ENCODE measurements around the gene PRELID3B.
"Not testable (repeated sequence)": the region's sequence is repeated elsewhere in the genome, so short reads cannot be mapped to it uniquely, and the experiment has no call there.

The PRELID3B gene

DNA sequence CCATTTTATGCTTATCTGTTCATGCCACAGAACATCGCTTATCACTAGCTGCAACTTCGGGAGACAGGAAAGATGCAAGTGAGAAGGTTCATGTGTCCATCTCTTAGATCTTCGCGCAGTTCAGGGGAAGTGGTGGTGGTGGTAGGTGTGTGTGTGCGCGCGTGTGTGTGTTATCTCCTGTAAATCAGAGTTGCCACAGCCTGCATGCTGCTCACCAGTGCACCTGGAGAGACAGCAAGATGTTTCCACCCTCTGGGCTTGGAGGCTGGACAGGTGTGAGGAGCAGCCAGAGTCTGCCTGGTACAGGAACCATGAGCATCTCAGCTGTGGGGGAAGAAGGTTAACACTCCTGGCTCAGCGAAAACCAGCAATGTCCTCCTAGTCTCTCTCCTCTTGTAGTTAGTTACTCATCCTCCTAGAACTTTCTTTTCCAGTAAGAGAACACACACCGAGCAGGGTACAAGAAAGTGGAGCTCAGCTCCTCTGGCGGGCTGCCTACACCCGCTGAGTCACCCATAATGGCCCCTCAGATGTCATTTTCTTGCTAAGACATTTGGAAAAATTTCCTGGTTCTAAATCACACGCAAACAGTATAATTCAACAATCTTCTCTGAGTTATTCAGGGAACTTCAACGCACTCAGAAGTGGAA, 28.5 kb downstream of the PRELID3B start:
- DNase-seq: no peak
- intact Hi-C loops (cut with DNase I): no loop called here

DNA sequence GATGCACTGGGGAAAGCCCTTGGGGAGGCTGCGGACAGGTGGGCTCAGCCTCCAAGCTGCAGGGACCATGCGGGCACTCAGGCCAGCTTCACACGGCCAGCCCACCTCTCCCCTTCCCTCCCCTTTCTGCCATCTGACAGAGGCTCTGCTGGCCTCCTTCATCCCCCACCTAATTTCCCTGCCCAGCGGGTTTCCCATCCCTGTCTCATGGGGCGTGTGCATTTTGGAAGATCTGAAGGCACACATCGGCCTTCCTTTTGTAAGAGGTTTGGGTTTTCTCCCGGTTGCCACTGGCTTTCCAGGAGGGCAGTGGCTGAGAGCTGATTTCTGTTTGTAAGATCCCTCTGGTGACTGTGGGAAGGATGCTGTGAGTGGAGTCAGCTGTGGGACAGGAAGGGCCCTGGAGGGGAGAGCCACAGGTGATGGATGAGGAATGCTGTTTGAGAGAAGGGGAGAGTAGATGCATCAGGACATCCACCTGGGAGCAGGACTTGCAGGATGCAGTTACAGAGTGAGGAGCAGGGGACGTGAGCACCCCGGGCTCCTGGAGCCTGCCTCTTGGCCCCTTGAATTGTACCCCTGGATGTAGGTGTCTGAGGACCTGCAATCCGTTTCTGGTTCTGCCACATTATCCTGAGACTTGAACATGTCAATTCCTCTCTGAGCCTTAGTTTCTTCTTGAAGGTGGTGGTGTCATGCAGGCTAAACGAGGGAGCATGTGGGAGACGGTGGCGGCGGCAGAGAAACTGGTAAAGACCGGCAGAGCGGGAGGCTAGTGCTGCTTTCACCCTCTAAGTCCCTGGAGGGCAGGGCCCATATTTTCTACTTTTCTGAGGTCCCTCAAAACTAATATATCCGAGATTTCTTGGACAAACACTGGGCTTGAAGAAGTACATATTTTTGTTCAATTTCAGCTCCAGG, 29.3 kb downstream of the PRELID3B start:
- intact Hi-C loops (cut with DNase I): no loop called here
- peak in 1 of 10 donors; percentile 51 for DNase-seq

DNA sequence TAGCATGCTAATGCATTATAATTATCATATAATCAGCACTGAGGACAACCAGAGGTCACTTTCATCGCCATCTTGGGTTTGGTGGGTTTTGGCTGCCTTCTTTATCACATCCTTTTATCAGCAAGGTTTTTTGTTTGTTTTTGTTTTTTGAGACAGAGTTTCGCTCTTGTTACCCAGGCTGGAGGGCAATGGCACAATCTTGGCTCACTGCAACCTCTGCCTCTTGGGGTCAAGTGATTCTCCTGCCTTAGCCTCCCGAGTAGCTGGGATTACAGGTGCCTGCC, 30.8 kb downstream of the PRELID3B start:
- intact Hi-C loops (cut with DNase I); DNase-seq: not testable (repeated sequence)

DNA sequence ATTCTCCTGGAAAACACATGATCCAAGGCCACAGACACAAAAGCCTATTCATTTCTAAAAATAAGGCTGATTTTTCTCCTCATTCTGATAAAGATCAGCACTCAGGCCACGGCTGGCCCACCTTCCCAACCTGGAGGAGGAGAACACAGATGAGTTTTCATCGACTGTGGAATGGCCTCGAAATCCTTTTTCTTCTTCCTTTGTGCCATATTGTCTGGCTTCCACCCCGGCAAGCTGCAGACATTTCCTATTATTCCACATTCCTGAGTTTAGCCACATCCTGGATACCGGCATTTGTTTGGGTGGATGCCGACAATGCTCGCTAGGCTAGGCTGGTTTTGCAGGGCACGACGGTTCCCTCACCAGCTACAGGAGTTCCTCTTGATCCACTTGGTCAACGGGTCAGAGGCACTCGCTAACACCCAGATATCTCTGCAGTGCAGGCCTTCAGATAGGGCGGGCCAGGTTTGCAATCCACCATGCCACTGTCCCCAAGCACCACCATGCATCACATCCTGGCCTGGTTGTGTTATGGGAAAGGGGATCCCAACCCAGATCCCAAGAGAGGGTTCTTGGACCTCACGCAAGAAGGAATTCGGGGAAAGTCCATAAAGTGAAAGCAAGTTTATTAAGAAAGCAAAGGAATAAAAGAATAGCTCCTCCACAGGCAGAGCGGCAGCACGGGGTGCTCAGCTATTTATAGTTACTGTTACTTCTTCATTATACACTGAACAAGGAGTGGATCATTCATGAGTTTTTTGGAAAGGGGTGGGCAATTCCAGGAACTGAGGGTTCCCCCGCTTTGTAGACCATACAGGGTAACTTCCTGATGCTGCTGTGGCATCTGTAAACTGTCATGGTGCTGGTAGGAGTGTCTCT, 31.4 kb downstream of the PRELID3B start:
- intact Hi-C loops (cut with DNase I): no loop called here
- DNase-seq: peak in 1 of 10 donors; percentile 81

DNA sequence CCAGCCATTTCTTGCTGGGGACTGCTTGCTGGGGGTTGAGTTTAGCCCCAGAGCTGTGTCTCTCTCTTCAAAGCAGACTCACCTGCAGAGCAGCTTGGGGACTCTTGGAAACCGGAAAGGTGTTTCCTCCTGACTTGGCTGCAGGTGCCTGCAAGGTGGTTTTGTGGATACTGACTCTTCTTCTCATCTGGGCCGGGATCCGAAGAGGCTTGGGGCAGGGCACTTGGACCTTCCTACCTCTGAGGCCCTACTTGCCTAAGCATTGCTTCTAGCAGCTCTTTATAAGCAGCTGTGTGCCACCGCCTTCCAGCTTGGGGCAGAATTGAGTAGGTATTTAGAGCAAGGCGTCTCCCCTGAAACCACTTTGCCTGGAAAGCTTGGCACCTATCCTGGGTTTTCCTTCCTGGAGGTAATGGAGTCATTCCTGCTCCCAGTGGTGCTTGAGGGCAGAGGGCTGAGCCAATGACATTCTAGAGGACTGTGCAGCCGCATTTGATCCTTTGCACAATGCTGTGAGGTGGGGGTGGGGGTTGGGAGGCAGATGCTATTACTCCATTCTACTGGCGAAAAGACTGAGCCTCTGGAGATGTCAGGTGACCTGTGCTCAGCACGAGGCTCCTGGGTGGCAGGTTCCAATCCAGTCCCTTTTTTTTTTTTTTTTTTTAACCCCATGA, 32.1 kb downstream of the PRELID3B start:
- peak in 1 of 10 donors; percentile 47 for DNase-seq
- intact Hi-C loops (cut with DNase I): no loop called here

DNA sequence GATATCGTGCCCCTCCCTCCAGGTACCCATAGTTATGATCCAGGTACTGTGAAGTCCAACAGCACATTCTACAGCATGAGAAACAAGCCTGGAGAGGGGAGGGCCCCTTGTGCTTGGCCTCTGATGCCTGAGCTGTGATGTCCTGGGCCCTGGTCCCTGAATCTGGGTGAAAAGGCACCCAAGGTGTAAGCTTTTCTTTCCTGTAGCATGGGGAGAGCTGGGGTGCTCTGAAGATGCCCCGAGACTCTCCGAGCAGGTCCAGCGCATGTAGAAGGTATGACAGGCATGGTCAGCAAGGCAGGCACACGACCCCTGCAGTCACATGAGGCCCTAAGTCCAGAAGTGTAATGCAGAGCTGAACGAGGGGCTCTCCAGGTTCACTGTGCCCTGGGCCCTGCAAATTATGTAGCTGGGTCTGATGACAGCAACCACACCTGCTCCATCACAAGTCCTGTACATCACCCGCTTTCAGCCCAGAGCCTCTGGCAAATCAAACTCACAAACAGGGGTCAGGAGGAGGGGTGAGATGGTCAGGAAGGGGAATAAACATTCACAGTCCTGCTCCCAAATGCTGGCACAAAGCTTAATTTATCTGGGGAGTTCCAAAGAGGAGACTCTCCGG, 33.8 kb downstream of the PRELID3B start:
- DNase-seq: no peak
- intact Hi-C loops (cut with DNase I): no loop called here

DNA sequence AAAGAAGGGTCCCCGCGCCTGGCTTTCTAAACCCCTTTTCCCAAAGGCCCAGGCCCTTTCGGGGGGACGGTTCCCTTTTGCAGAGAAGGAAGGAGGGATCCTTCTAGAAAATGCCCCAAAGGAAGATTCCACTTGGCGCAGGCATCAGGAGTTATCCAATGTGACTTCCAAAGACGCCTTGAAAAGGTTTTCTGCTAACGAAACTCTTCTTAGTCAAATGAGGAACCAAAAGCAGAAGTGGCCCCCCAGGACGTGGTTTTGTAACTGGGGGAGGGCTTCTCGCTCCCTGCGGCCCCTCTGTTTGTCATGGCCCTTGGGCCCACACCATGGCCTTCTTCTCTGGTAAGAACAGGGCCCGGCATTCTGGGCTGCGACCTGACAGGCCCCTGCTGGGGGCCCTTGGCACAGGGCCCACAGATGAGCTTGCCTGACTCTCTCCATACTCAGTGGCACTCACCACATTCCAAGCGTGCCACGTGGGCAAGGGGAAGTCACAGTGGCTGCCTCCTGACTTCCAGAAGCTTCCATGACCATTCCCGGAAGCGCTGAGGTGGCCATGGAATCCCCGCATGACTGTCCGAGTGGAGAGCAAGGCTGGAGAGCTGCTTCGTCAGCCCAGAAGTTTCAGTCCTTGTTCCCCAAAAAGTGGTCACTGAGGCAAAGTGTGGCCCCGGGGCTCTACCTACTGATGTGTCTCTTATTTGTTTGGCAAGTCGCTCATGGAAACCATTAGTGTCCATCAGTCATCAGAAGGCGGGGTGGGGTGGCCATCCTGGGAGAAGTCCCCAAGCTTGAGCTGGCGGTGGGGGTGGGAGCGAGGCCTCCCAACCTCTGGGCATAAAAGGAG, 34.7 kb downstream of the PRELID3B start:
- intact Hi-C loops (cut with DNase I): no loop called here
- DNase-seq: peak in 2 of 10 donors; percentile 82

DNA sequence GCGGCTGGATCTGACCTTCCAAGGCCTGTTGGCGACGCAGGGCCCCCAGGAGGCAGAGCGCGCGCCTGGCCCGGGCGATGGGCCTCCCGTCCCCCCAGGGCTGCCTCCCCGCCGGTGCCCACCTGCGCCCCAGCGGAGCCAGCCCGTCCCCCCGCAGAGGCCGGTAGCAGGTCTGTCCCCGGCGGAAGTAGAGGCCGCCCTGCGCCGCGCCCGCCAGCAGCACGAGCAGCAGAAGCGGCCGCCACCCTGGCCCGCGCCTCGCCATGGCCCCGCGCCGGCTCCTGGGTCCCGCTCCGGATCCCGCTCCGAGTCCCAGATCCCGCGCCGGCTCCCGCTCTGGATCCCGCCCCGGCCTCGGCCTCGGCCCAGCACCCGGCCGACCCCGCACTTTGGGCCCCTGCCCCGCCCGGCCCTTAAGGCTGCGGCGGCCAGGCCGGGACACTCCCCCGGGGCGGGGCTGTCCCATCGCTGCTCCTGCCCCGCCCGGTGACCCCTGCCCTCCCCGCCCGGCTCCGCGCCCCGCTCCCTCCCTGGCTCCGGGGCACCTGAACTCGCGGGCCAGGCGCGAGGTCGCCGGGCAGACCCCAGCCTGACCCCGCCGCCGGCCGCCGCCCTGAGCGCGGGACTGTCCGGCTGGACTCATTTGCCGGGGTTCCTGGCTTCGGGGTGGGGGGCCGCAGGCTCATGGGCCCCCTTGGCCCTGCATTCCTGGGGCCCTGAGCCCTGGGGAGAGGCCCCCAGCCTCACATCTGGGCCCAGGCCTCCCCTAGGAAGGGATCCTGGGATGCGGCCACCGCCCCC, 35.5 kb downstream of the PRELID3B start, which contains the start of gene CTSZ:
Gene CTSZ (minus strand): TSS at position 391 of the 801 bp plus-strand sequence. CDS start 126 bp downstream, at position 265.
- intact Hi-C loops (cut with DNase I): no loop called here
- DNase-seq: peak in 4 of 10 donors; percentile 38 to 86 (median 81)

DNA sequence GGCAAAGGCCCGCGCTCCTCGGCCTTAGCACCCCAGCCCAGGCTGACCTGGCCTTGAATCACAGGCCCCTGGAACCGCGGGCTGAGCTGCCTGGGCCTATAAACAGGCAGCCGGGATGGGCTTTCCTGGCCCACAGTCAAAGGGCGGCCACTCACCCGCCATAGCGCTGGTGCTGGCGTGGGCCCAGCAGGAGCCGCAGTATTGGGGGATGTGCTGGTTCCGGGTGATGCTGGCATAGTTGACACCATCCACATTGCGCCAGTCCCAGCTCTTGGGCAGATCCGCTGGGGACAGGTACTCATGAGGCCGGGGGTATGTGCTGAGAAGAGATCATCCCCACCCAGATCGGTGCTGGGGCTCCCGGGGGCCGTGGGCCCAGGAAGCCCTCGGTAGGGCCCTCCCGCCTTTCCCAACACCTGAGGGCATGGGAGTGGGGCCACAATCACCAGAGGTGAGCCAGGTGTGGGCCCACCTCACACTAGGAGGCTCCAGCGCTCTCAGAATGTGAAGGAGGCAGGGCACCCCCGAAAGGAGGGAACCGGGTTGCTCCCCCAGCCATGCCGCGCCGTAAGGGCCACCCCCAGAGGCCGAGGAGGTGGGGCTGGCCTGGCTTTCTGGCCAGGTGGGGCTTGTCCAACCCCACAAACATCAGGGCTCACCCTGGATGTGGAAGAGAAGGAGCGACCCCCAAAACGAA, 36.3 kb downstream of the PRELID3B start:
- peak in 1 of 10 donors; percentile 77 for DNase-seq
- intact Hi-C loops (cut with DNase I): no loop called here

DNA sequence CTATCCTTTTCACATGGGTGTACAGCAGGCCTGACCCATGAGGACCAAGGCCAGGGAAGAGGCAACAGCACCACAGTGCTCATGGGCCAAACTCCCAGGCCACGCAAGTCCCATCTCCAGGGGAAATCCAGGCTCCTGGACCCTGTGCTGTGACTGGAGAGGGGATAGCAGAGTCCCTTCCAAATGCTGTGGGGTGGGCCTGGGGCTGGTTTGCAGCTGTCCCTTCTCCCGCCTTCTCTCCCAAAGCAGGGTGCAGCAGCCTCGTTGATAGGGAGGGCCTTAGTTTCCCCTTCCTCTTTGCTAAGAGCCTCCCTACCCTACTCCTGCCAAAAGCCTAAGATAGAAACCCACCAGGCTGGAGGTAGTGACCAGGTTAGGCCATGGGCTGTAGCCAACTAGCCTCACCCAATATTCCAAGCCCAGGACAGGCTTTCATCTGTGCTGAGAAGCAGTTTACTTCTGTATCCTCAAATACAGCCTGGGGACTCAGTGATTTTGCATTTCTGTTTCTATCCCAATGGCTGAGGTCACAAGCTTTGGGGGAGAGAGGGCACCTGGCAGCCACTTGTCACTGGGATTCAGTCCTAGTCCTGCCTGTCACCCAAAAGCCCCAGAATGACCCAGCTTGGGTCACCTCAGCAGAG, 36.9 kb downstream of the PRELID3B start:
- intact Hi-C loops (cut with DNase I): no loop called here
- peak in 1 of 10 donors; percentile 55 for DNase-seq

DNA sequence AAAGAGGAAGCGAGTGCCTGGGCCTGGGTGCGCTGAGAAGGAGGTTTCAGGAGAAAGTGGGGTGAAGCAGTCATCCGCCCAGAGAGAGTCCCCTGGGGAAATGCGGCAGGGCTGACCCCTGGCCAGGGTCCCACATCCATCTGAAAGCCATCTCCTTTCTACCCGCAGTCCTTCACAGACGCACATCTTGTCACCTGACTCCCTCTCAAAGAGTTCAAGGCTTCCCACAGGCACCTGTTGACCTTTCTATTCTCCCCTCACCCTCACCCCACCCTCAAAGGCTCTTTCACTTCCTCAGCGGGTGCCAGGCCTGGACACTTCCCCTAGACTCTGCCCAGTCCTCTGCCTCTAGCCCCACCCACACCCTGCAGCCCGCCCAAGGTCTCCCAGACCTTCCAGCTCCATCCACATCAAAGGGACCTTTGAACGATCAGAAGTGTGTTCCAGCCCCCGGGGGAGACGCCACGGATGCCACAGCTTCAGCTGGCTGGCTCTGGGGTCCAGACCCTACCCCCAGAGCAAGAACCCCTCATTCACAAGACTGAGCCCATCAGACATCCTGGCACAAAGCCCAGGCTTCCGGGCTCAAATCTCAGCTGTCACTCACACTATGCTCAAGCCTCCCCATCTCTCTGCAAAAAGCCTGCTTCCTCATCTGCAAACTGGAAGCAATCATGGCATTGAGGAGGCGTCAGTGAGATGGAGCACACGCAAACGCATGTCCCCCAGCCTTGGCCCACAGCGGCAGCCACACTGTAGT, 37.6 kb downstream of the PRELID3B start:
- DNase-seq: peak in 1 of 10 donors; percentile 85
- intact Hi-C loops (cut with DNase I): no loop called here

DNA sequence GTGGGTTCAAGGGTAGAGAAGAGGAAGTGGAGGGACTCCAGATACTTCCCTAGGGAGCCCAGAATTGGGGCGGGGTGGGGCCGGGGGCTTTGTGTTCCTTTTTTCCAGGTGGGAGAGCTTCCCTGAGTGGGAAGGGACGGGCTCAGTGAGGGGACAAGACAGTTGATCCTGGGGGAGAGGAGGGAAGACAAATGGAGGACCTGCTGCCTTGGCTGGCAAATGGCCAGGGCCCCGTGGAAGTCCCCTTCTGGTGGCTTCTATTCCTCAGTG, 38.2 kb downstream of the PRELID3B start:
- intact Hi-C loops (cut with DNase I): no loop called here

DNA sequence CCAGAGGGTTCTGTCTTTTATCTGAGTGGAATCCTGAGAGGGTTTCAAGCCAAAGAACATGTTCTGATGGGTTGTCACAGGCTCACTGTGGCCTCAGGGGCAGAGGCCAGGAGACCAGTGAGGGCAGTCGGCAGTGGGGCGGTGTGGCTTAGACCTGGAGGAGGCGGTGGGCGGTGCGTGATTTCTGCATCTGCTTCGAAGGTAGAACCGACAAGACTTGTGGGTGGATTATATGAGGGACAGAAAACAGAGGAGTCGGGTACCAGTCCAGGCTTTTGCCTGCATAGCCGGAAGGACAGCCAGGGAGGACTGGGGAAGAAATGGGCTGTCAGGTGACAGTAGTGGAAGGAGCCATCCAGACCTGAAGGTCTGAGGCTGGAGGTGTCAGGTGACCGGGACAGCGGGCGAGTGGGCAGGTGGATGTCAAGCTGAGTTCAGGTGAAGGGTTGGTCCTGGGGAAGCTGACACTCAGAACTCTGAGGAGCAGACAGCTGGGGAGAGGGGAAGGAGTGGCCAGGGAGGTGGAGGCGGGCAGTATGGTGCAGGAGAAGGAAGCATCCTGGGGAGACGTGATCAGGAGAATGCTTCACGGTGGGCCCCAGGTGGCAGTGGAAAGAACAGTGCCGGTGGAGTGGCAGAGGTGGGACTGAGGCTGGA, 38.6 kb downstream of the PRELID3B start:
- intact Hi-C loops (cut with DNase I): no loop called here

More for the DNA sequence above, 38.2 kb downstream of the PRELID3B start:
- peak in 2 of 10 donors; percentile 36 to 56 for DNase-seq

DNA sequence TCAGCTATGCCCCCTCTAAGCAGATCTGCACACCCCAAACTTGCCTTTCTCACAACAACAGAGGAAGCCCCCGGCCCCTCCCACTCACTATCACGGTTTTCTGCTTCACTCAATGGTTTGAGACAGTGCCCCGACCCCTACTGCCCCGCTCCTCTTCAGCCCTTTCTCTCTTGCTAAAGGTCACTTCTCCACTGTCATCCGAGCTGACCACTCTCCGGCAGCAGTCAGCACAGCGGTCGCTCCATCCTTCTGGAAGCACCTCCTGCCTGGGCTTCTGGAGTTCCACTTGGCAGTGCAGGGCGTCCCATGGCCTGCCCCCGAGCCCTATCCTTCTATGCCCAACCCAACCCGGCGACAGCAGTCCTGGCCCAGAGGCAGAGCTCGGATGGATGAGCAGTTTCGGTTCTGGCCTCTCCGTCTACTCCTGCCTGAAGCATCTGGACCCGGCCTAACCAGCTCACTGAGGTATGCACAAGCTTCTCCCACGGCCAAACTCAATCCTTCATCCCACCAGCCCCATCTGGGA, 39.6 kb downstream of the PRELID3B start:
- intact Hi-C loops (cut with DNase I): no loop called here
- DNase-seq: peak in 2 of 10 donors; percentile 52 to 74

More for the DNA sequence above, 38.6 kb downstream of the PRELID3B start:
- DNase-seq: peak in 2 of 10 donors; percentile 70 to 82

DNA sequence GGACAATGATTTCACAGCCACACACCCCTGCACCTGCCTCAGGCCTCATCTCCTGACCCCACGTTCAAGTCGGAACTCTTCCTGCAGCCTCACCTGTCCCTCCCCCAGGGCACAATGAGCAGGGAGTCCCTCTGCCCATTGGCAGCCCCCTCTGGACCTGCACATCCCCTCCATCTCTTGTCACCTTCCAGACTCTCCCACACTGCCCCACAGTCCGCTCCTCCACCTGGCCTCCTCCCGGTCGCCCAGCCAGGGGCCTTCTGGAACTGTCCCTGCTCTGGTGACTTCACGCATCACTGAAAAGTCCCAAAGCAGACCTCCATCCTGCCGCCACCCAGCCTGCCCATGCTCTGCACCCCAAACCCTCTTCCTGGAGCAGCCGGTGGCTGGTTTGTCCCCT, 40.2 kb downstream of the PRELID3B start:
- DNase-seq: peak in 2 of 10 donors; percentile 59 to 76
- intact Hi-C loops (cut with DNase I): no loop called here

Data from posterior cingulate gyrus (tissue), 11 donors.